ENCODE measurements around the gene NSG2. TPM values are rescaled to one million over a fixed set of nuclear protein-coding genes. Genes with fewer than 3 reads are reported as not detected.

NSG2 gene
- total and polyA plus RNA-seq, 8 donors, result 0.75 to 4.8 (median 1.5) TPM; not detected in 3

DNA sequence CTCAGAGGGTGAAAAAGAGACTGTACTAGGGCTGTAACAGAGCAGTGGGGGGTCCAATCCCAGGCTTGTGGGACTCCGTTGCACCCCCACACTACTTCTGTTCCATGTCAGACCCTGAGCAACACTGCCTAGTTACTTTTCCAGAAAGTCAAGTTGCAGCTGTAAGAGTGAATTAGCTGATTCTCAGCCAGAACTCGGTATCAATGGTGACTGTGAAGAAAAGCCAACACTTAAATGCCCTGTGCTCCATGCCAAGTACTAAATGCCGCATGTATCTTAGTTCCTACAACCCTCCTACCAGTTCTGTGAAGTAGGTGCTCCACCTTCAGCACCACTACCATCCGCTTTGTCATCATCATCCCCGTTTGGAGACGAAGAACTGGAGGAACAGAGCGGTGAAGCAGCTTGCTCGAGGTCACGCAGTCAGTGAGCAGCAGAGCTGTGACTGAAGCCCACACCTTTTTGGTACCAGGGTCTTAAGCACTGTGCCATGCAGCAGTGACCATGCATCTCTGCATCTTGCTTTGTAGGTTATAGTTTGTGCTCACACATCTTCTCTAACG is 64.3 kb downstream of the NSG2 start:
- TF ChIP-seq, protein P1, sequence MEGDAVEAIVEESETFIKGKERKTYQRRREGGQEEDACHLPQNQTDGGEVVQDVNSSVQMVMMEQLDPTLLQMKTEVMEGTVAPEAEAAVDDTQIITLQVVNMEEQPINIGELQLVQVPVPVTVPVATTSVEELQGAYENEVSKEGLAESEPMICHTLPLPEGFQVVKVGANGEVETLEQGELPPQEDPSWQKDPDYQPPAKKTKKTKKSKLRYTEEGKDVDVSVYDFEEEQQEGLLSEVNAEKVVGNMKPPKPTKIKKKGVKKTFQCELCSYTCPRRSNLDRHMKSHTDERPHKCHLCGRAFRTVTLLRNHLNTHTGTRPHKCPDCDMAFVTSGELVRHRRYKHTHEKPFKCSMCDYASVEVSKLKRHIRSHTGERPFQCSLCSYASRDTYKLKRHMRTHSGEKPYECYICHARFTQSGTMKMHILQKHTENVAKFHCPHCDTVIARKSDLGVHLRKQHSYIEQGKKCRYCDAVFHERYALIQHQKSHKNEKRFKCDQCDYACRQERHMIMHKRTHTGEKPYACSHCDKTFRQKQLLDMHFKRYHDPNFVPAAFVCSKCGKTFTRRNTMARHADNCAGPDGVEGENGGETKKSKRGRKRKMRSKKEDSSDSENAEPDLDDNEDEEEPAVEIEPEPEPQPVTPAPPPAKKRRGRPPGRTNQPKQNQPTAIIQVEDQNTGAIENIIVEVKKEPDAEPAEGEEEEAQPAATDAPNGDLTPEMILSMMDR (IDR thresholded peaks at IDR 0.05), result no peak
- TF ChIP-seq EP300 (IDR thresholded peaks at IDR 0.05) (no peak), POLR2A (IDR thresholded peaks at IDR 0.05) (no peak), POLR2AphosphoS5 (IDR thresholded peaks at IDR 0.05) (no peak)
- Histone ChIP-seq H3K4me1 (no peaks in the 10 kb centered on the region), H3K27me3 (no peaks in the 10 kb centered on the region), H3K9me3 (no peaks in the 10 kb centered on the region), H3K4me3 (no peak overlapping the region), H3K36me3 (no peaks in the 10 kb centered on the region), H3K27ac (no peak overlapping the region)
- DNase-seq, result no peak
- WGBS, 5 donors, result 78 to 86% (median 82%) methylated on average over 10 of the region's 10 CpGs
- intact Hi-C loops (cut with DNase I; ENCODE audit: low total_unique reads), result no loop called here

DNA sequence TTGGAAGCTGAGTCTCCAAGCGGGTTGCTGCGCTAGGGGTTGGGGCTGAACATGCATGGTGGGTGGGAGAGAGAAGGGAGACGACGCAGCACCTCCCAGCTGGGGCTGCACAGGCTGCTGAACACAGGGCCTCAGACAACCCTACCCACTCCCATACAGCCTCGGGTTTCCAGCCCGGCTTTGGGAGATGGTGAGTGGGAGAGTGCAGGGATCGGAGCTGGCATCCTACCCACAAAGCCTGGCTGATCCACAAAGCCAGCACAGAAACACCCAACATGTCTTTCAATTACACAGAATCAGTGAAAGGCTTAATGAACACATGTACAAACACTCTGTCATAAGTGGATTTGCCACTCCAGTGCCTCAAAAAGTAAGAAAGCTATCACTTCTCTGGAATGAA is 64.8 kb downstream of the NSG2 start:
- no peaks in the 10 kb centered on the region for H3K36me3 ChIP-seq
- no peak overlapping the region for H3K27ac ChIP-seq
- H3K4me1 ChIP-seq, result no peaks in the 10 kb centered on the region
- no peak for DNase-seq
- TF ChIP-seq POLR2A (IDR thresholded peaks at IDR 0.05) (no peak), POLR2AphosphoS5 (IDR thresholded peaks at IDR 0.05) (no peak), EP300 (IDR thresholded peaks at IDR 0.05) (no peak)
- TF ChIP-seq, protein P1 (IDR thresholded peaks at IDR 0.05), result no peak
- intact Hi-C loops (cut with DNase I; ENCODE audit: low total_unique reads), result no loop called here
- no peak overlapping the region for H3K4me3 ChIP-seq
- WGBS, 5 donors, result 79 to 85% (median 84%) methylated on average over 7 of the region's 7 CpGs
- H3K27me3 ChIP-seq, result no peaks in the 10 kb centered on the region
- H3K9me3 ChIP-seq, result no peaks in the 10 kb centered on the region

DNA sequence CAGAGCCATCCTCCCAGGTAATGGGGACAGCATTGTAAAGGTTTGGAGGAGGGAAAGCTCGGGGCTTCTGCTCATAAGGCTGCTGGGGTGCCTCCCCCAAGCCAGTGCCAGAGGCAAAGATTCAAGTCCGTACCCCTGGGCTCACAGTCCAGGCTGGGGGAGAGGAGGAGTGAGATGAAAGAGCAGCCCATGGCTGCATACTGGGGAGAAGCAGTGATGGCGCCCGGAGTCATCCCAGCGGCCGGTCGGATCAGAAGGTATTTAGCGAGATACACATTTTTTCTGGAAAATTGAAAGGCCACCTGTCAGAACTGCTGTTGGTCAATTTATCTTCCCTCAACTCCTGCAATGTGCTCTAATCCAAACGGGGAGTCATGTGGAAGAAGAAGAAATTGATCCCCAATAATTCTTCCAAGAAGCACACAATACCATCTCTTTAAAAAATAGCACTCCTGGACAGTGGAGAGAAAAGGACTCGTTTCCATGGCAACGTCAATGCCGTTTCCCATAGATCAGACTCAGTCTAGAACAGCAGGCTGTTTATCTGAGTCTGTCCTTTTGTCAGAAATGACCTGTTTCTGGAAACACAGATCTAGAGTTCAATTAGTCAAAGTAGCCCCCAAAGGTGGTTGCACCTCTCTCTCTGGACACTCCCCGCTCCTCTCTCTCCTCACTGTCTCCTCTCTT is 65.9 kb downstream of the NSG2 start:
- no peaks in the 10 kb centered on the region for H3K9me3 ChIP-seq
- intact Hi-C loops (cut with DNase I; ENCODE audit: low total_unique reads), result no loop called here
- H3K4me3 ChIP-seq, result no peak overlapping the region
- H3K36me3 ChIP-seq, result no peaks in the 10 kb centered on the region
- 70 to 76% (median 73%) methylated on average over 12 to 13 of the region's 13 CpGs for WGBS, 5 donors
- no peaks in the 10 kb centered on the region for H3K4me1 ChIP-seq
- H3K27me3 ChIP-seq, result no peaks in the 10 kb centered on the region
- DNase-seq, result no peak
- no peak overlapping the region for H3K27ac ChIP-seq
- TF ChIP-seq POLR2A (IDR thresholded peaks at IDR 0.05), result no peak
- TF ChIP-seq, protein P1 (IDR thresholded peaks at IDR 0.05), result no peak
- no peak for TF ChIP-seq EP300 (IDR thresholded peaks at IDR 0.05)
- TF ChIP-seq POLR2AphosphoS5 (IDR thresholded peaks at IDR 0.05), result no peak

DNA sequence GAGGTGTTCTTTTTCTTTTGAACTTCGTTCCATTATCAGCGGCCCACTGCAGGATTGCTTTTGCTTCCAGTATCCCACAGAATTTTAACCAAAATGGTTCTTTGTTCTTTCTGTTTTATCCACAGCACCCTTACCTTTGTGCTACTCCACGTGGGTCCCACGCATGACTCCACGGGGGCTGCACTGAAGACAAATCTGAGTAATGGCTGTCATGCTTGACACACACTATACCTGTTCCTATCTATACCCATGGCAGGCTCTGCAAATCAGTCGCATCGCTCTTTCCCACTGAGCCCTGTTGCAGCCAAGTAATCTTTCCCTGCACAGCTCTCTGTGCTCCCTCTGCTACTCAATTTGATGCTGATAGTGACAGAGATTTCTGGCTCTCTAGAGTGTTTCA is 69.7 kb downstream of the NSG2 start:
- DNase-seq, result no peak
- H3K4me3 ChIP-seq, result no peak overlapping the region
- WGBS, 5 donors, result 78 to 89% (median 88%) methylated on average over 7 of the region's 7 CpGs
- H3K36me3 ChIP-seq, result no peaks in the 10 kb centered on the region
- no peak overlapping the region for H3K27ac ChIP-seq
- TF ChIP-seq EP300 (IDR thresholded peaks at IDR 0.05) (no peak), POLR2AphosphoS5 (IDR thresholded peaks at IDR 0.05) (no peak), POLR2A (IDR thresholded peaks at IDR 0.05) (no peak)
- TF ChIP-seq, protein P1 (IDR thresholded peaks at IDR 0.05), result no peak
- H3K27me3 ChIP-seq, result no peaks in the 10 kb centered on the region
- no peaks in the 10 kb centered on the region for H3K9me3 ChIP-seq
- intact Hi-C loops (cut with DNase I; ENCODE audit: low total_unique reads), result no loop called here
- no peaks in the 10 kb centered on the region for H3K4me1 ChIP-seq

Data from stomach (tissue), 9 donors.